A549 (cell line): Measurements from ENCODE around the gene RAPGEF3. TPM values are rescaled to one million over a fixed set of nuclear protein-coding genes. Genes with fewer than 3 reads are reported as not detected.

Experiments used
- ATAC-seq, 2 experiments: fragments of 200-7000 bp in 1 of 2; fragments of >200 bp in 1 of 2; cut with Nextera tagmentation in 1 of 2; cut with Tn5 transposase in 1 of 2; 3 replicates each; pipeline versions ENCODE4 v1.8.0 to v1.9.1; 2018 to 2020; ENCODE audit warnings: mild to moderate bottlenecking in 1 of 2, moderate library complexity in 1 of 2
- CTCF ChIA-PET: fragments of 300-600 bp; sonication (Branson Sonifier 250); formaldehyde crosslinking; extraction: SDS; loops from one replicate; lab custom pipeline; 2021; ENCODE audit warnings: antibody characterized with exemption, inconsistent platforms; lab: Yijun Ruan, JAX
- POLR2A ChIA-PET: fragments of 350-600 bp; formaldehyde crosslinking; extraction: SDS; loops from one replicate; lab custom pipeline; 2021; ENCODE audit warnings: antibody characterized with exemption, inconsistent platforms; lab: Yijun Ruan, JAX
- DNase-seq, 2 experiments: peaks; one replicate each; pipeline versions ENCODE4 v3.0.0 to v3.0.0-alpha.2; 2011 to 2016; ENCODE audit warnings: low read depth in 1 of 2, low spot score in 1 of 2
- FAIRE-seq: peaks from 2 replicates; lab custom pipeline; 2011; peaks lifted over from hg19 to GRCh38; lab: Jason Lieb, UNC
- H3K27ac ChIP-seq, 2 experiments: fragments of >200 bp; sonication (Bioruptor Twin); formaldehyde crosslinking; 3 replicates each; pipeline ENCODE4 v1.5.1; 2016 to 2017
- H3K4me1 ChIP-seq: fragments of >200 bp; sonication (Bioruptor Twin); formaldehyde crosslinking; 3 replicates; pipeline ENCODE4 v1.6.1; 2016
- H3K4me2 ChIP-seq: fragments of >200 bp; sonication (Bioruptor Twin); formaldehyde crosslinking; 3 replicates; pipeline ENCODE4 v1.6.1; 2016
- H3K4me3 ChIP-seq: fragments of >200 bp; sonication (Bioruptor Twin); formaldehyde crosslinking; 3 replicates; pipeline ENCODE4 v1.5.1; 2016
- H3K9me3 ChIP-seq: fragments of >200 bp; sonication (Bioruptor Twin); formaldehyde crosslinking; 3 replicates; pipeline ENCODE4 v1.6.1; 2016
- CBX8 ChIP-seq: fragments of 200-600 bp; sonication (generic); IDR thresholded peaks from 2 replicates; pipeline ENCODE4 v1.6.1; 2016
- EHMT2 ChIP-seq: fragments of 200-600 bp; sonication (generic); IDR thresholded peaks from 2 replicates; pipeline ENCODE4 v1.6.1; 2016; ENCODE audit warnings: antibody characterized with exemption, low read depth, mild to moderate bottlenecking, moderate library complexity
- ELK1 ChIP-seq: fragments of 150-350 bp; IDR thresholded peaks from 2 replicates; pipeline ENCODE4 v1.6.1; 2014; ENCODE audit warnings: low read depth, mild to moderate bottlenecking, low read length
- FOSB ChIP-seq: fragments of 250-450 bp; sonication (Bioruptor Pico); IDR thresholded peaks from 2 replicates; pipeline ENCODE4 v1.5.0; 2020; ENCODE audit warnings: mild to moderate bottlenecking, moderate library complexity
- HDAC2 ChIP-seq: fragments of 200-600 bp; sonication (generic); IDR thresholded peaks from 2 replicates; pipeline ENCODE4 v1.6.1; 2016
- HOXB5 ChIP-seq: fragments of 250-450 bp; sonication (Bioruptor Pico); IDR thresholded peaks from 2 replicates; pipeline ENCODE4 v1.5.0; 2020; ENCODE audit warnings: mild to moderate bottlenecking, moderate library complexity
- KDM1A ChIP-seq: fragments of 200-600 bp; sonication (generic); IDR thresholded peaks from 2 replicates; pipeline ENCODE4 v1.6.1; 2016; ENCODE audit warnings: low read depth, mild to moderate bottlenecking
- MAFK ChIP-seq: fragments of 450-650 bp; IDR thresholded peaks from 2 replicates; pipeline ENCODE4 v1.6.1; 2014; ENCODE audit not compliant: partially characterized antibody
- NFE2L2 ChIP-seq: fragments of 150-350 bp; conservative IDR thresholded peaks from 2 replicates; pipeline ENCODE4 v1.6.1; 2014; ENCODE audit warnings: low read length
- NPAS2 ChIP-seq: fragments of 250-450 bp; sonication (Bioruptor Pico); IDR thresholded peaks from 2 replicates; pipeline ENCODE4 v1.8.0; 2022; ENCODE audit warnings: mild to moderate bottlenecking, moderate library complexity, borderline replicate concordance
- PBX3 ChIP-seq: IDR thresholded peaks from 2 replicates; pipeline ENCODE4 v1.6.1; 2012
- PHF8 ChIP-seq: fragments of 200-600 bp; sonication (generic); IDR thresholded peaks from 2 replicates; pipeline ENCODE4 v1.6.1; 2016; ENCODE audit warnings: low read depth, mild to moderate bottlenecking, antibody characterized with exemption, moderate library complexity, borderline replicate concordance
- RAD21 ChIP-seq, 2 experiments: fragments of >200 bp in 1 of 2; sonication (Bioruptor Twin) in 1 of 2; formaldehyde crosslinking in 1 of 2; IDR thresholded peaks in 1 of 2; conservative IDR thresholded peaks in 1 of 2; 2 replicates in 1 of 2; 3 replicates in 1 of 2; pipeline ENCODE4 v1.6.1; 2012 to 2018; ENCODE audit warnings: inconsistent platforms in 1 of 2
- REST ChIP-seq: fragments of 200-600 bp; sonication (generic); IDR thresholded peaks from 2 replicates; pipeline ENCODE4 v1.6.1; 2016; ENCODE audit warnings: antibody characterized with exemption, mild to moderate bottlenecking, moderate library complexity
- SMC3 ChIP-seq: fragments of >200 bp; sonication (Bioruptor Twin); formaldehyde crosslinking; IDR thresholded peaks from 3 replicates; pipeline ENCODE4 v1.6.1; 2018; ENCODE audit warnings: inconsistent platforms
- USF2 ChIP-seq: fragments of 450-650 bp; IDR thresholded peaks from 2 replicates; pipeline ENCODE4 v1.6.1; 2014; ENCODE audit warnings: antibody characterized with exemption
- ZNF302 ChIP-seq: fragments of 250-450 bp; sonication (Bioruptor Pico); IDR thresholded peaks from 2 replicates; pipeline ENCODE4 v1.9.0; 2021; ENCODE audit warnings: inconsistent platforms, mild to moderate bottlenecking, moderate library complexity
- WGBS: methylation state at CpG from one replicate; pipeline ENCODE4 v1.1.6; 2017; ENCODE audit errors: missing lambda C conversion rate; 5-methylcytosine and 5-hydroxymethylcytosine counted together
- polyA plus RNA-seq, 4 experiments: library from polyadenylated mRNA; depleted of rRNA in 3 of 4; stranded (reverse); fragments of >200 nt; fragmentation: RNase III in 1 of 4; extraction: RNeasy Plus Mini Kit Qiagen cat#74134 plus additional on column Dnase treatment in 1 of 4; gene quantifications; 2 replicates in 3 of 4; 3 replicates in 1 of 4; pipeline ENCODE4 v1.2.3, GENCODE V29; 2011 to 2017
- TF ChIP-seq, protein P1 (sequence below): fragments of 250-450 bp; sonication (Bioruptor Pico); IDR thresholded peaks from 2 replicates; pipeline ENCODE4 v1.5.0; 2021; ENCODE audit warnings: mild to moderate bottlenecking, moderate library complexity, borderline replicate concordance

RAPGEF3 gene
- polyA plus RNA-seq, 2 of the 4 experiments (the other 2 are of a cell fraction): 0.70 to 0.89 TPM

GRCh38 chr12:47781479-47782371 is 23.0 kb upstream of the RAPGEF3 start:
- Histone ChIP-seq H3K27ac (peak overlapping the region in 1 of 2 experiments; percentile 30; a peak in 2 of 6 replicates), H3K4me3 (no peak overlapping the region), H3K4me1 (peaks cover 24% of the 10 kb centered on the region), H3K9me3 (no peaks in the 10 kb centered on the region), H3K4me2 (no peak overlapping the region)
- ATAC-seq (no peak), DNase-seq (no peak), FAIRE-seq (no peak)
- WGBS: 85% methylated on average over 13 of the region's 13 CpGs
- POLR2A ChIA-PET: interaction anchor here (1.1 kb wide), 1 partner anchor 41 kb away, joined by 4 read pairs; no protein-coding TSS in a partner anchor
- CTCF ChIA-PET: interaction anchor here (0.6 to 59.0 kb wide), 12 partner anchors 9 to 217 kb away, joined by 3 to 1532 read pairs (median 4); partner anchors contain the start of genes ENDOU, RAPGEF3, RPAP3 and SLC48A1
- TF ChIP-seq FOSB (CRISPR knock-in tag): no peak
- TF ChIP-seq, protein P1, sequence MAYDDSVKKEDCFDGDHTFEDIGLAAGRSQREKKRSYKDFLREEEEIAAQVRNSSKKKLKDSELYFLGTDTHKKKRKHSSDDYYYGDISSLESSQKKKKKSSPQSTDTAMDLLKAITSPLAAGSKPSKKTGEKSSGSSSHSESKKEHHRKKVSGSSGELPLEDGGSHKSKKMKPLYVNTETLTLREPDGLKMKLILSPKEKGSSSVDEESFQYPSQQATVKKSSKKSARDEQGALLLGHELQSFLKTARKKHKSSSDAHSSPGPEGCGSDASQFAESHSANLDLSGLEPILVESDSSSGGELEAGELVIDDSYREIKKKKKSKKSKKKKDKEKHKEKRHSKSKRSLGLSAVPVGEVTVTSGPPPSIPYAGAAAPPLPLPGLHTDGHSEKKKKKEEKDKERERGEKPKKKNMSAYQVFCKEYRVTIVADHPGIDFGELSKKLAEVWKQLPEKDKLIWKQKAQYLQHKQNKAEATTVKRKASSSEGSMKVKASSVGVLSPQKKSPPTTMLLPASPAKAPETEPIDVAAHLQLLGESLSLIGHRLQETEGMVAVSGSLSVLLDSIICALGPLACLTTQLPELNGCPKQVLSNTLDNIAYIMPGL (CRISPR knock-in tag): no peak
- no peak for TF ChIP-seq EHMT2
- TF ChIP-seq REST: no peak
- TF ChIP-seq HOXB5 (CRISPR knock-in tag): no peak
- TF ChIP-seq NPAS2: no peak

- Histone ChIP-seq H3K27ac (0 out of 6 replicates have a peak overlapping the region, but pooled peaks of 1 of the 2 experiments have one; percentile 14), H3K4me2 (no peak overlapping the region), H3K4me1 (peaks cover 41% of the 10 kb centered on the region), H3K4me3 (no peak overlapping the region), H3K9me3 (no peaks in the 10 kb centered on the region)
- 0 out of 6 replicates have a peak, but pooled peaks of 1 of the 2 experiments have one; percentile 3 for ATAC-seq
- 76% methylated on average over 11 of the region's 11 CpGs for WGBS
- FAIRE-seq: no peak
- POLR2A ChIA-PET: interaction anchor here (1.2 kb wide), 1 partner anchor 74 kb away, joined by 4 read pairs; the partner anchor contains the start of gene RPAP3
- CTCF ChIA-PET: interaction anchor here (0.5 to 59.0 kb wide), 20 partner anchors 11 to 553 kb away, joined by 3 to 1532 read pairs (median 8); partner anchors contain the start of genes ENDOU, RAPGEF3, RPAP3 and SLC48A1
- no peak for DNase-seq
- TF ChIP-seq KDM1A (no peak), ZNF302 (CRISPR knock-in tag) (no peak), USF2 (no peak), ELK1 (no peak), NFE2L2 (no peak), PBX3 (0 out of 2 replicates have a peak, but pooled peaks have one; percentile 32), CBX8 (no peak), PHF8 (no peak), HDAC2 (no peak), MAFK (peak; percentile 92), RAD21 (conservative IDR thresholded peaks at IDR 0.05 in 1 of 2, IDR thresholded peaks at IDR 0.05 in 1 of 2) (no peak), SMC3 (no peak)
These were observed 21.3 kb upstream of the RAPGEF3 start for GRCh38 chr12:47779943-47780504.
